OCI-LY1 (cell line): Measurements from ENCODE around the gene LCE2A.

ENCODE experiments used
- EZH2 ChIP-seq: fragments of 200-600 bp; sonication (generic), shearing (Covaris generic); IDR thresholded peaks from 2 replicates; pipeline ENCODE4 v1.8.0; 2017; ENCODE audit warnings: borderline replicate concordance, mixed run types, mild to moderate bottlenecking, antibody characterized with exemption, low read length, moderate library complexity, mixed read lengths
- TF ChIP-seq, protein P1 (sequence below): fragments of 200-600 bp; sonication (generic), shearing (Covaris generic); IDR thresholded peaks from 2 replicates; pipeline ENCODE4 v1.5.1; 2017; ENCODE audit warnings: mild to moderate bottlenecking, antibody characterized with exemption, low read length, moderate library complexity, mixed read lengths

DNA sequence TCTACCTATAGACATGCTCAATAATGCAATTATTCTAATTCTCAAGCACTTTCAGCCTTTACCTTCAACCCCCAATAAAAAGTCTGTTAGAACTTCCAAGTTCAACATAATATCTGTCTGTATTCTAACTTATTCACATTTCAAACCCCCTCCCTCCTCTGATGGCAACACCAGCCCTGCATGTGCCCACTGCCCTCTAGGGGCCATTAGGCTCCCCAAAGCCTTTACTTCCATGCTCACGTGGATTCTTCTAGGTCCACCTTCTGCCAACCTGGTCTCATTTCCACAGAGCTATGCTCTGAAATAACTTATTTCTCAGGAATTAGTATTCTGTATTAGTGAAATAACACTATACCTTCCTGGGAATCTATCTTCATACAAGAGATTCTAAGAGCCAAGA is 37.5 kb downstream of the LCE2A start:
- TF ChIP-seq, protein P1, sequence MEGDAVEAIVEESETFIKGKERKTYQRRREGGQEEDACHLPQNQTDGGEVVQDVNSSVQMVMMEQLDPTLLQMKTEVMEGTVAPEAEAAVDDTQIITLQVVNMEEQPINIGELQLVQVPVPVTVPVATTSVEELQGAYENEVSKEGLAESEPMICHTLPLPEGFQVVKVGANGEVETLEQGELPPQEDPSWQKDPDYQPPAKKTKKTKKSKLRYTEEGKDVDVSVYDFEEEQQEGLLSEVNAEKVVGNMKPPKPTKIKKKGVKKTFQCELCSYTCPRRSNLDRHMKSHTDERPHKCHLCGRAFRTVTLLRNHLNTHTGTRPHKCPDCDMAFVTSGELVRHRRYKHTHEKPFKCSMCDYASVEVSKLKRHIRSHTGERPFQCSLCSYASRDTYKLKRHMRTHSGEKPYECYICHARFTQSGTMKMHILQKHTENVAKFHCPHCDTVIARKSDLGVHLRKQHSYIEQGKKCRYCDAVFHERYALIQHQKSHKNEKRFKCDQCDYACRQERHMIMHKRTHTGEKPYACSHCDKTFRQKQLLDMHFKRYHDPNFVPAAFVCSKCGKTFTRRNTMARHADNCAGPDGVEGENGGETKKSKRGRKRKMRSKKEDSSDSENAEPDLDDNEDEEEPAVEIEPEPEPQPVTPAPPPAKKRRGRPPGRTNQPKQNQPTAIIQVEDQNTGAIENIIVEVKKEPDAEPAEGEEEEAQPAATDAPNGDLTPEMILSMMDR: peak; percentile 47
- TF ChIP-seq EZH2: no peak
